VCaP (cell line): ENCODE results near the gene IL4I1.

Experiments
- H3K27ac ChIP-seq: fragments of 450-650 bp; 2 replicates; pipeline ENCODE4 v1.5.1; 2017
- TF ChIP-seq, protein P1 (sequence below): fragments of 450-650 bp; conservative IDR thresholded peaks from 2 replicates; pipeline ENCODE4 v1.5.1; 2017; ENCODE audit warnings: mild to moderate bottlenecking, moderate library complexity

Gene IL4I1

DNA sequence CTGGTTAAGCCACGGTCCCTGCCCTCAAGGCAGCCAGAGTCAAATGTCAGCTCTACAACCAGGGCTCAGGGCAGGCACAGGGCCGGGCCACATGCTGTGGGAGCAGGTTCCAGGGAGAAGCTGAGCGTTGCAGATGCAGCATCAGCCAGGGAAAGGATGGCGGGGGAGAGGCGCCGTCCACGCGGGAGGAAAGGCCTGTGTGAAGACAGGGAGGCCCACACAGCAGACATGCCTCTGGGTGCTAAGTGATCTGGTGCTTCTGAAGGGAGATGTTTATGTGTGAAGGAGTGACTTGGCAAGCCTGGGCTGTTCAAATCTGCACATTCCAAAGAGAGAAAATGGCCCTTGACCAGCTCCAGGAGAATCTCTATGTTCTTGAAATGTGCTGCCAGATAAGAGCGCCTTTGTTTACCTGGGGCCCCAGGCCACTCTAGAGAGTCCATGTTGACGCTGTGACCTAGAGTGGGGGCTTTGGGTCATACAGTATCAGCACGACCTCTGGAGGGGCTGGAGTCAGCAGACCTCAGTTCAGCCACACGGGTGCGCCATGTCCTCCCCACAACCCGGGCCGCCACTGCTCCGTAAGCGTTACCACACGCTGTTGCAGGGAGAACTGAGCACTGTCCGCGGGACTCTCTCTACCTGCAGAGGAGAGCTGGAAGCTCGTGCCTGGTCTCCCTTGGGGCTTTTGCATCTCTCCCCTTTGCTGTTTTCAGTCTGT is 16.4 kb upstream of the IL4I1 start:
- TF ChIP-seq, protein P1, sequence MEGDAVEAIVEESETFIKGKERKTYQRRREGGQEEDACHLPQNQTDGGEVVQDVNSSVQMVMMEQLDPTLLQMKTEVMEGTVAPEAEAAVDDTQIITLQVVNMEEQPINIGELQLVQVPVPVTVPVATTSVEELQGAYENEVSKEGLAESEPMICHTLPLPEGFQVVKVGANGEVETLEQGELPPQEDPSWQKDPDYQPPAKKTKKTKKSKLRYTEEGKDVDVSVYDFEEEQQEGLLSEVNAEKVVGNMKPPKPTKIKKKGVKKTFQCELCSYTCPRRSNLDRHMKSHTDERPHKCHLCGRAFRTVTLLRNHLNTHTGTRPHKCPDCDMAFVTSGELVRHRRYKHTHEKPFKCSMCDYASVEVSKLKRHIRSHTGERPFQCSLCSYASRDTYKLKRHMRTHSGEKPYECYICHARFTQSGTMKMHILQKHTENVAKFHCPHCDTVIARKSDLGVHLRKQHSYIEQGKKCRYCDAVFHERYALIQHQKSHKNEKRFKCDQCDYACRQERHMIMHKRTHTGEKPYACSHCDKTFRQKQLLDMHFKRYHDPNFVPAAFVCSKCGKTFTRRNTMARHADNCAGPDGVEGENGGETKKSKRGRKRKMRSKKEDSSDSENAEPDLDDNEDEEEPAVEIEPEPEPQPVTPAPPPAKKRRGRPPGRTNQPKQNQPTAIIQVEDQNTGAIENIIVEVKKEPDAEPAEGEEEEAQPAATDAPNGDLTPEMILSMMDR: no peak
- no peak overlapping the region for H3K27ac ChIP-seq

DNA sequence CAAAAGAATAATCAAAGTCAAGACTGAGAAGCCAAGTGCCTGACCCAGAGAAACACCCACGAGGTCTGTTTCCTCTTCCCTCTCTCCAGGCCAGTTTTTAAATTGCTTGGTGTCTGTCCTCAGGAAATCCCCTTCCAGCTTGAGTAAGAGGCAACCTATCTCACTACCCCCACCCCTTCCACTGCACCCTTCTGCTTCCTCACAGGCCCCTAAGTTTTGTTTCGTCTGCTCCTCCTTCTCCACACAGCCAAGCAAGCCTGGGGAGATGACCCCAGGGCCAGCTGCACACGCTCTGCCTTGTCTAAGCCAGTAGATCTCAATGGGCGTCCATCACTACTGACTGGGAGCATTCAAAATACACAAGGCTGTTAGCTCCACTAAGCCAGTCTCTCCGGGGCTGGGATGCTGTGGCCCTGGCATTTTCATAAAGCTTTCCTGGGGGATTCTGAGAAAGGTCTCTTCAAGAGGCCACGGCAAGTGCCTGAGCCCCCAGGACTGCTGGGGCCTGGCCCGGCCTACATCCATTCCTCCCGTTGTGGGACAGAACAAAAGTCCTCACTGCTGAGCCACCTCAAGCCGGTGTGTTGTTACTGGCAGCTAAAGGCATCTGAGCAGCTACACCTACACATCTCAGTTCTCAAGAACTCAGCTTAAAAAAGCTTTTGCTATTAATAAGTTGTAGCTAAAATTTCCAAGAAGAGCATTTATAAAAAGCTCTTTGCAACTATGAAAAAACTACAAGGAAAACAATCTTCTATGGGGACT is 14.9 kb upstream of the IL4I1 start:
- TF ChIP-seq, protein P1: no peak
- no peak overlapping the region for H3K27ac ChIP-seq

DNA sequence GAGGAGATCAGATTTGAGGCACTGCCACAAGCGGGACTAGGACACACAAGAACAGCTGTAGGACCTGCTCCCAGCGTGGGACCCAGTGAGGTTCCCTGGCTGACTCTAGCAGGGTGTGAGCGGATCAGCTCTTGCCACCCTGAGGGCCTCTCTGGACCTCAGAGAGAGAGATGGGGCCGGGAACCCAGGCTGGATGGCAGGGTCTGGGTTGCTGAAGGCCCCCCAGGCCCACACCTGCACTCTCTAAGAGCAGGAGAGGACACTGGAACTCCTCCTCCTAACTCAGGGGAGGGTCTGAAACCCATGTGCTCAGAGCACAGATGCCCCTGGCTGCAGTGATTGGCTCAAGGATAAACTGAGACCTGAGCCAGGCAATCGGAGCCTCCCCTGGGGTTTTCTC is 13.5 kb upstream of the IL4I1 start:
- TF ChIP-seq, protein P1: no peak
- no peak overlapping the region for H3K27ac ChIP-seq

DNA sequence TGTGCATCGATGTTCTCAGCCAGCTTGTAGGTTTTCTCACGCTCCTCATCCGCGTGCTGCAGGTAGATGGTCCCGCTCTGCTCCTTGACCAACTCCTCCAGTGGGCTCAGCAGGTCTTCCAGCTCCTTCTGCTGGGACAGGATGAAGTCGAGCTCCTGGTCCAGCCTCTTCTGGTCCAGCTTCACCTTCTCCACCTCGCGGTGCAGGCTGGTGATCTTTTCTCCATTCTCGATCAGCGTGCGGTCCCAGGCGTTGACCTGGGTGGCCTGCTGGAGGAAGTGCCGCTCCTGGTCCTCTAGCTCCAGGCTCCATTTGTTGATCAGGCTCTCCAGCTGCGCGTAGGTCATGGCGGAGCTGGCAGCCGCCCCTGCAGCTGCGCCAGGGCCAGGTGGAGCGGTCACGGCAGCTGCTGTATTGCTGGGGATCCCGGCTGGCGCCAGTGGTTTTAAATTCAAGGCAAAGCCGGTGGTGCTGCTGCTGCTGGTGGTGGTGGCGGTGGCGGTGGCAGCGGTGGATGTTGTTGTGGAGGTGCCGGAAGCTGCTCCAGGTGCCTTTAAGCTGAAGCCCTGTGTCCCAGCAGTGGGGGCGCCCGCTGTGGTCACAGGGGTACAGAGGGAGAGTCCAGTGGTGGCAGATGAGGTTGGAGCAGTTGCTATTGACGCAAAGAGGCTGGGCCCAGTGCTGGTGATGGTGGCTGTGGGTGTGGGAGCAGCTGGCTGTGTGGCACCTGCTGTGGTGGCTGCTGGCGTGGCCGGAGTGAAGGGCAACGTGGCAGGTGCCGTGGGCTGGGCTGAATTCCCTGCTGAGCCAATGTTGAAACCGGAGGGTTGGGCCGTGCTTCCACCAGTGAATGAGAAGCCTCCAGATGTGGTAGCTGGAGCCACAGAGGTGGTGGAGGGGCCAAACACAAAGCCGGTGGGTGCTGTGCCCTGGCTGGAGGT is 12.1 kb upstream of the IL4I1 start:
- TF ChIP-seq, protein P1: no peak
- no peak overlapping the region for H3K27ac ChIP-seq

DNA sequence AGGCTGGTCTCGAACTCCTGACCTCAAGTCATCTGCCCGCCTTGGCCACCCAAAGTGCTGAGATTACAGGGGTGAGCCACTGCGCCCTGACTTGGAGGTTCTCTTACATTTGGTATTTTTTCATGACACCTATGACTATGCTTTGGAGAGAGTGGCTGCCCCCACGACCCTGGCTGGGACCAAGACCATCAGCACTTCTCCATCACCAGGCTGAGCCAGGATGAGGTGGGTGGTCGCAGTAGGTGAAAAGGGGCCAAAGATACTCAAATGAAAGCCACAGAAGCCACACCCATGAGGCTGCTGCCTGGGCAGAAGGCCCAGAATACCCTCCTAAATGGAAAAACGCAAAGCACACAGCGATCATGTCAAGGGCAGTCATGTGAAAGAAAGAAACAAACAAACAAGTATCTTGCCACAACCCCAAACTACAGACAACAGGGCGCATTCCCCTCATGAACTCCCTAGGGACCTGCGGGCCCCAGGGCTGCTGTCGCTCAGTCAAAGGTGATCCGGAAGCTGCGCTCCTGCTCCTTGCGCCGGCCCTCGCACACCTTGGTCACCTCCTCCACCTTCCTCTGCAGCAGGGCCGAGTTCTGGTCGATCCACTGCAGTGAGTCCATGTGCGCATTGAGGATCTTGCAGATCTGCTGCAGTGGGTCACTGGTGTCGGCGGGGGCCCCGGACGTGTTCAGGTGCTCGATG is 11.2 kb upstream of the IL4I1 start:
- TF ChIP-seq, protein P1: no peak
- no peak overlapping the region for H3K27ac ChIP-seq

DNA sequence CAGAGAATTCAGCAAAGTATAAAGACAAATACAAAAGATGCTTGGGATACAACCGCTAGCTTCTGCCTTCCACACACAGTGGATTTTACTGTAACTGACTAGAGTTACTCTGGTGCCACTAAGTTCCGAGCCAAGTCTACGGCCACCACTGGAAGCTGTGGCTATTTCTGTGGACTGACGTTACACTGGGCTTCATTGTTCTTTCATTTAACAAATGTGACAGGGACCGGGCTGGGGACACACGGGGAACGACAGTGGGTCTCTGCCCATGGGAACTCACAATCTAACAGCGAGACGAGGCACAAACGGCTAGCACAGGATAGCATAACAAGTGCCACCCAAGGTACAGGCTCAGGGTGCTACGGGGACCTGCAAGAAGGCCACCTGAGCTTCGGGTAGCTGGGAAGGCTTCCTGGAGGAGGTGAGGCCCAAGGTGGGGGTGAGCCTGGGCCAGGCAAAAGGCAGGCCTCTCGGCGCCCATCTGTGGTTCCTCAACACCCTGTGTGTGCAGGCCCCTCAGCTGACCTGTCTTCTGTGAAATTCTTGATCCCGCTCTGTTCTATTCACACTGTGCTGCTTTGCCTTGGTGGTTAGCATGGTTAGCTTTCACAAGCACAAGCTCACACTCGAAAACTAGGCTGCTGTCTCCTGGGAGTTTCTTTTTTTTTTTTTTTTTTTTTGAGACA is 10.3 kb upstream of the IL4I1 start:
- TF ChIP-seq, protein P1: no peak
- no peak overlapping the region for H3K27ac ChIP-seq
